NCI-H524 treated with DMSO at 0.1 percent for 48 hours (cell line): ENCODE data around the gene ABLIM2.
A peak's percentile ranks its signal among the peaks of the same experiment; 100 is the strongest.

ENCODE experiments used
- DNase-seq: peaks from one replicate; lab custom pipeline; 2025; lab: John Stamatoyannopoulos, UW

The ABLIM2 gene

GRCh38 chr4:8047837-8048678, 110.6 kb downstream of the ABLIM2 start:
- DNase-seq, result no peak

GRCh38 chr4:8046925-8047541, 111.6 kb downstream of the ABLIM2 start:
- no peak for DNase-seq

- DNase-seq, result no peak
These were observed 112.7 kb downstream of the ABLIM2 start for GRCh38 chr4:8045909-8046308.

GRCh38 chr4:8044699-8045098, 113.9 kb downstream of the ABLIM2 start:
- DNase-seq, result peak; percentile 80

- no peak for DNase-seq
These were observed 114.4 kb downstream of the ABLIM2 start for GRCh38 chr4:8044244-8044643.

GRCh38 chr4:8043596-8043995, 115.0 kb downstream of the ABLIM2 start:
- no peak for DNase-seq

- no peak for DNase-seq
These were observed 116.7 kb downstream of the ABLIM2 start for GRCh38 chr4:8041868-8042267.

GRCh38 chr4:8041172-8041571, 117.4 kb downstream of the ABLIM2 start:
- DNase-seq, result no peak

GRCh38 chr4:8040607-8041006, 118.0 kb downstream of the ABLIM2 start:
- no peak for DNase-seq

GRCh38 chr4:8039853-8040252, 118.8 kb downstream of the ABLIM2 start:
- DNase-seq, result no peak

GRCh38 chr4:8039290-8039689, 119.3 kb downstream of the ABLIM2 start:
- peak; percentile 80 for DNase-seq

- DNase-seq, result peak; percentile 96
These were observed 119.8 kb downstream of the ABLIM2 start for GRCh38 chr4:8038719-8039251.

GRCh38 chr4:8038083-8038482, 120.5 kb downstream of the ABLIM2 start:
- DNase-seq, result no peak

- DNase-seq, result no peak
These were observed 121.4 kb downstream of the ABLIM2 start for GRCh38 chr4:8037150-8037769.

- no peak for DNase-seq
These were observed 123.2 kb downstream of the ABLIM2 start for GRCh38 chr4:8035371-8035780.

- no peak for DNase-seq
These were observed 124.6 kb downstream of the ABLIM2 start for GRCh38 chr4:8033829-8034528.

GRCh38 chr4:8033067-8033755, 125.4 kb downstream of the ABLIM2 start:
- no peak for DNase-seq

- no peak for DNase-seq
These were observed 126.2 kb downstream of the ABLIM2 start for GRCh38 chr4:8032381-8032780.

GRCh38 chr4:8030121-8030781, 128.4 kb downstream of the ABLIM2 start:
- DNase-seq, result no peak

GRCh38 chr4:8029689-8030088, 128.9 kb downstream of the ABLIM2 start:
- no peak for DNase-seq
